Lower leg skin (tissue), 4 donors: ENCODE results near the gene TM4SF18. TPM values are rescaled to one million over a fixed set of nuclear protein-coding genes. Genes with fewer than 3 reads are reported as not detected.

Experiments
- DNase-seq, 2 donors: peaks; one replicate each; pipeline ENCODE4 v3.0.0-alpha.2; 2019; ENCODE audit warnings: low spot score in 2 of 2
- H3K4me3 ChIP-seq: fragments of 200-600 bp; sonication (generic); 2 replicates; pipeline ENCODE4 v1.5.1; 2017; ENCODE audit warnings: mild to moderate bottlenecking, low read depth; ENCODE audit not compliant: poor library complexity, severe bottlenecking
- CTCF ChIP-seq, 3 donors: fragments of 450-650 bp; IDR thresholded peaks; one replicate each; pipeline ENCODE4 v1.5.1; 2016; ENCODE audit warnings: antibody characterized with exemption in 3 of 3, mild to moderate bottlenecking in 3 of 3, moderate library complexity in 2 of 3
- POLR2A ChIP-seq, 2 donors: fragments of 450-650 bp; IDR thresholded peaks; one replicate each; pipeline ENCODE4 v1.6.1; 2016 to 2017; ENCODE audit warnings: antibody characterized with exemption in 2 of 2, mild to moderate bottlenecking in 1 of 2, moderate library complexity in 1 of 2
- WGBS, 2 donors: methylation state at CpG; one replicate each; pipeline ENCODE4 v1.1.5; 2018; 5-methylcytosine and 5-hydroxymethylcytosine counted together
- intact Hi-C: fragments of 100-400 bp; cut with DNase I; formaldehyde crosslinking; loops from one replicate; pipeline ENCODE4 v1.15.0; 2023; ENCODE audit warnings: low total_unique reads
- total RNA-seq, 4 donors: library from RNA; depleted of rRNA; stranded (reverse); fragments of >200 nt; gene quantifications; one replicate each; pipeline ENCODE4 v1.1.0, GENCODE V29; 2016

Gene TM4SF18
- total RNA-seq, 4 donors from 2014 or later = 1.3 to 4.9 (median 3.0) TPM

- TF ChIP-seq CTCF (IDR thresholded peaks at IDR 0.05) (no peak), POLR2A (IDR thresholded peaks at IDR 0.05) (no peak)
- intact Hi-C loops = no loop called here
- H3K4me3 ChIP-seq = no peak overlapping the region
- no peak for DNase-seq
- 67 to 86% methylated on average over 3 of the region's 3 CpGs for WGBS, 2 donors
These were observed 41.5 kb upstream of the TM4SF18 start for GRCh38 chr3:149374793-149375500.

DNA sequence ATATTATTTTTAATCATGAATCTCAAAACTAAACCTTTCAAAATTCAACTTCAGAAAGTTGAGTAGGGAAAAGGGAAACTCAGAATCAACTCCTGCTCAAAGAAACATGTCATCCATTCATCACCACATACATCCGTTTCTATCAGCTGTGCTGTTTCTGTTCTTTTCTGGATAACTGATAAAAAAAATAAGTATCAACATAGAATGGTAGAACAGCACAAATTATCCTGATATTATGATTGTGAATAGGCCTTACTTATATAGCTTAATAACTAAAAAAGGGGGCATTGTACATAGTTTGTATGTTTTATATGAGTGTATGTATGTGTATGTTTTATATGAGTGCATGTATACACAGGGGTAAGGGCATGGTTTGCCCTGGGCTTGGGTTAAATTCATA lies 41.0 kb upstream of the TM4SF18 start:
- WGBS, 2 donors = 57 to 73% methylated on average over 1 of the region's 1 CpG
- TF ChIP-seq CTCF (IDR thresholded peaks at IDR 0.05) (no peak), POLR2A (IDR thresholded peaks at IDR 0.05) (no peak)
- no peak overlapping the region for H3K4me3 ChIP-seq
- intact Hi-C loops = no loop called here
- no peak for DNase-seq

DNA sequence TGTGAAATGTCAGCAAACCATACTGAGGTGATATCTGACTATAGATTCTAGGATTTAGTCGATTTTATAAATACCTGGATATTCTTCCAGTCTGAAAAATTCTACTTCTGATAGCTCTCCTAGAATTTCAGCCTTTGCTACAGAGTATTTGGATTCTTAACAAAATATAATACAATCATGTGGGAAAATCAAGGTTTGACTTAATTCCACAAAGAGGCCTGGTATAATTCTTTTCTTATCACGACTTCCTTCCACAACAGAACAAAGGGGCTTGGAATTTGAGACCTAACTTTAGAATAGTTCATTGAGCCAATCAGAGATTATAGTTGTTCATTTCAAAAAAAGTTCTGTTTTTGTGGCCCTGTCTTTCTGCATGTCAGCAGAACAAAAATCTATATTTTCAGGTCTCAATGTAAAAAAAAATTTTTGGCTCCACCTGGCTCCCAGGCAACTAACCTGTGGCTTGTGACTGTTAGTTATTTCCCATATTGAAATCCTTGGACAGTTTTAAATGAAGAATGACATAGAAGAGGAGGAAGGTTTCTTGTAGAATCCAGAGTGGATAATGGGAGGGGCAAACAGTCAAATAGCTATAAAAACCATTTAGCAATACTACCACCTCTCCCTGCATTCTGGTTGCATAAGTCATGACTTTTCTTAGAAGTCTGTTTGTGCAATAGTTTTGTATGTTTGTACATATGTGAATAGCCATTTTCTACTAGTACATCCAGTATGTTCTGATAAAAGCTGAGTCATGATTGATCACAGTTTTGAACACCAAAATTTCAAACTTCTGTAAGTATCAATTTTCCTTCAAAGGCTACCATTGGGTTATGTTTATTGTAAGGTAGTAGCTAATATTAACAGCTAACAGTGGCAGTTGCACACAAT lies 40.0 kb upstream of the TM4SF18 start:
- TF ChIP-seq POLR2A (IDR thresholded peaks at IDR 0.05) (no peak), CTCF (IDR thresholded peaks at IDR 0.05) (no peak)
- no peak overlapping the region for H3K4me3 ChIP-seq
- DNase-seq = no peak
- intact Hi-C loops = no loop called here
- 58 to 78% methylated on average over 2 of the region's 2 CpGs for WGBS, 2 donors

DNA sequence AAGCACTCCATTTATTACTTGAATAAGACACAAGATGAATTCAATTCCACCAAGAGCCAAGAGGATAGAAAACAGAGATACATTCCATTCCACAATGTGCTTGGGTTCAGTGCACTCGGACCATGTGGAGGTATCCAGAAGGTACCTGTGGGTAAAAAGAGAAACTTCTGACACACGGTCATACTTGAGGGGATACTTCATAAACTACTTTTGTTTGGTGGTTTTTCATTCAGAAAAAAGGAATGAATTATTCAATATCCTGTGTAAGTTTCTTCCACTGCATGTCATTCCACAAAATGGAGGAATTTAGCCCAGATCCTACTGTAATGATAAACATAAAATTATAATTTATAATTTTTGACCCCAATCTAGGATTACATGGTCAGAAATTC lies 38.3 kb upstream of the TM4SF18 start:
- DNase-seq = no peak
- H3K4me3 ChIP-seq = no peak overlapping the region
- TF ChIP-seq POLR2A (IDR thresholded peaks at IDR 0.05) = no peak
- no peak for TF ChIP-seq CTCF (IDR thresholded peaks at IDR 0.05)
- intact Hi-C loops = no loop called here
- 31 to 42% methylated on average over 2 of the region's 2 CpGs for WGBS, 2 donors

GRCh38 chr3:149371001-149371722 lies 37.7 kb upstream of the TM4SF18 start:
- no peak overlapping the region for H3K4me3 ChIP-seq
- DNase-seq = no peak
- intact Hi-C loops = no loop called here
- 26 to 30% methylated on average over 7 of the region's 7 CpGs for WGBS, 2 donors
- no peak for TF ChIP-seq POLR2A (IDR thresholded peaks at IDR 0.05)
- no peak for TF ChIP-seq CTCF (IDR thresholded peaks at IDR 0.05)
